ENCODE data around the gene OR13C5. TPM values are rescaled to one million over a fixed set of nuclear protein-coding genes. Genes with fewer than 3 reads are reported as not detected.
A peak's percentile ranks its signal among the peaks of the same experiment; 100 is the strongest.
"Not testable (repeated sequence)": the region's sequence is repeated elsewhere in the genome, so short reads cannot be mapped to it uniquely, and the experiment has no call there.

OR13C5 gene
- total RNA-seq (2016; rRNA removed; fragmentation: Illumina TruSeq; extraction: Trizol): not detected in 2 replicates
- total RNA-seq (2016; cell fraction: cytosol; rRNA removed; fragmentation: Illumina TruSeq; extraction: Trizol; ENCODE audit: low read depth): not detected in 2 replicates
- not detected in 2 replicates for total RNA-seq (2016; cell fraction: insoluble cytoplasmic fraction; rRNA removed; fragmentation: Illumina TruSeq; extraction: Trizol)
- total RNA-seq (2016; cell fraction: membrane; rRNA removed; fragmentation: Illumina TruSeq; extraction: Trizol): not detected in 2 replicates
- total RNA-seq (2016; cell fraction: nucleus; rRNA removed; fragmentation: Illumina TruSeq; extraction: Trizol): not detected in 2 replicates
- not detected in 2 replicates for polyA plus RNA-seq (2011; rRNA removed)
- polyA plus RNA-seq (2011; cell fraction: cytosol; rRNA removed): not detected in 2 replicates
- polyA plus RNA-seq (2011; cell fraction: nucleus; rRNA removed): not detected in 2 replicates
- not detected in 2 replicates for polyA plus RNA-seq (2012)
- not detected in 2 replicates for polyA plus RNA-seq (2016; cell fraction: cytosol; fragmentation: Illumina TruSeq; extraction: Trizol; ENCODE audit: low read depth)
- not detected in 2 replicates for polyA plus RNA-seq (2016; cell fraction: insoluble cytoplasmic fraction; fragmentation: Illumina TruSeq; extraction: Trizol; ENCODE audit: low read depth)
- not detected in 2 replicates for polyA plus RNA-seq (2016; cell fraction: membrane; fragmentation: Illumina TruSeq; extraction: Trizol; ENCODE audit: low read depth)
- not detected in 2 replicates for polyA plus RNA-seq (2016; cell fraction: nucleus; fragmentation: Illumina TruSeq; extraction: Trizol; ENCODE audit: insufficient read depth, low read depth)
- not detected in 2 replicates for polyA minus RNA-seq (2011; rRNA and poly(A)+ RNA removed; ENCODE audit: low replicate concordance)
- polyA minus RNA-seq (2011; cell fraction: cytosol; rRNA and poly(A)+ RNA removed): not detected in 2 replicates
- not detected in 2 replicates for polyA minus RNA-seq (2011; cell fraction: nucleus; rRNA and poly(A)+ RNA removed)
- not detected for Bru-seq, nascent RNA
- not detected for BruChase-seq, experiment 1, labeled RNA remaining after a 6-hour chase
- percentile 11 among the genes with signal in this experiment for BruChase-seq, experiment 2, labeled RNA remaining after a 2-hour chase
- long read RNA-seq, experiment 1: 0 reads
- long read RNA-seq, experiment 2: 0 reads

- ATAC-seq; H3K9ac ChIP-seq (ENCODE audit: insufficient read depth, low read depth, low read length); H2AFZ ChIP-seq (ENCODE audit: low read length); CTCF ChIA-PET (ENCODE audit: low intra/inter-chr PET ratio, low total read pairs); H3K27me3 ChIP-seq (ENCODE audit: control insufficient read depth in 1 of 2, insufficient read depth in 2 of 2, low read length in 2 of 2); H3K27ac ChIP-seq (ENCODE audit: extremely low read length, insufficient read depth, low read length); FAIRE-seq; BruUV-seq (replicated peaks); H4K20me1 ChIP-seq (ENCODE audit: insufficient read depth, low read length); H3K9me3 ChIP-seq (ENCODE audit: low read length); H3K36me3 ChIP-seq (replicated peaks in 1 of 2; ENCODE audit: control insufficient read depth in 1 of 2, insufficient read depth in 2 of 2, low read length in 2 of 2); H3K79me2 ChIP-seq (ENCODE audit: insufficient read depth, low read length); intact Hi-C loops (cut with micrococcal nuclease; ENCODE audit: unreplicated experiment); in situ Hi-C loops (cut with HindIII; ENCODE audit: extremely low pct_ligation_motif_present, low pct_unique_long_range_greater_than_20kb); DNase-seq (ENCODE audit: low spot score); POLR2A ChIA-PET; H3K4me2 ChIP-seq (ENCODE audit: low read depth, low read length); H3K4me3 ChIP-seq (replicated peaks in 1 of 3; ENCODE audit: insufficient read depth in 1 of 3, low read depth in 2 of 3, low read length in 3 of 3); H3K4me1 ChIP-seq (ENCODE audit: insufficient read depth, low read length): not testable (repeated sequence)
These were observed at the start of gene OR13C5 for GRCh38 chr9:104599313-104599712. Gene OR13C5 (minus strand): TSS chr9:104599413. CDS start chr9:104599413, 0 bp downstream.

- ATAC-seq (no peak), FAIRE-seq (no peak), DNase-seq (ENCODE audit: low spot score) (no peak)
- in situ Hi-C loops (cut with HindIII; ENCODE audit: extremely low pct_ligation_motif_present, low pct_unique_long_range_greater_than_20kb): no loop called here
- ChIA-PET POLR2A (no interaction called here), CTCF (ENCODE audit: low intra/inter-chr PET ratio, low total read pairs) (no interaction called here)
- H3K36me3 ChIP-seq (replicated peaks in 1 of 2; ENCODE audit: control insufficient read depth in 1 of 2, insufficient read depth in 2 of 2, low read length in 2 of 2): no peaks in the 10 kb centered on the region
- no peaks in the 10 kb centered on the region for H3K4me1 ChIP-seq (ENCODE audit: insufficient read depth, low read length)
- no peaks in the 10 kb centered on the region for H3K79me2 ChIP-seq (ENCODE audit: insufficient read depth, low read length)
- BruUV-seq (replicated peaks): no TSS peak
- no peak overlapping the region for H3K4me2 ChIP-seq (ENCODE audit: low read depth, low read length)
- H3K4me3 ChIP-seq (replicated peaks in 1 of 3; ENCODE audit: insufficient read depth in 1 of 3, low read depth in 2 of 3, low read length in 3 of 3): no peak overlapping the region
- H3K27ac ChIP-seq (ENCODE audit: extremely low read length, insufficient read depth, low read length): no peak overlapping the region
- intact Hi-C loops (cut with micrococcal nuclease; ENCODE audit: unreplicated experiment): no loop called here
- no peaks in the 10 kb centered on the region; the same call in 1 of the 2 replicates for H3K9me3 ChIP-seq (ENCODE audit: low read length)
- H4K20me1 ChIP-seq (ENCODE audit: insufficient read depth, low read length): no peaks in the 10 kb centered on the region
- H3K9ac ChIP-seq (ENCODE audit: insufficient read depth, low read depth, low read length): no peak overlapping the region
- no peaks in the 10 kb centered on the region for H3K27me3 ChIP-seq (ENCODE audit: control insufficient read depth in 1 of 2, insufficient read depth in 2 of 2, low read length in 2 of 2)
- H2AFZ ChIP-seq (ENCODE audit: low read length): no peak overlapping the region
- TF ChIP-seq ISX (CRISPR knock-in tag; conservative IDR thresholded peaks at IDR 0.05) (no peak), FOSL1 (CRISPR knock-in tag; IDR thresholded peaks at IDR 0.05; ENCODE audit: borderline replicate concordance) (no peak), KLF16 (CRISPR knock-in tag; IDR thresholded peaks at IDR 0.05) (no peak), DNMT1 (CRISPR knock-in tag; IDR thresholded peaks at IDR 0.05) (no peak), RELA (CRISPR knock-in tag; IDR thresholded peaks at IDR 0.05) (no peak), SP5 (CRISPR knock-in tag; IDR thresholded peaks at IDR 0.05; ENCODE audit: borderline replicate concordance, low read depth) (no peak), RBFOX2 (IDR thresholded peaks at IDR 0.05; ENCODE audit: low read depth, low read length) (no peak), FOXP4 (CRISPR knock-in tag; IDR thresholded peaks at IDR 0.05) (no peak), GFI1 (CRISPR knock-in tag; IDR thresholded peaks at IDR 0.05; ENCODE audit: borderline replicate concordance) (no peak), ZNF781 (CRISPR knock-in tag; IDR thresholded peaks at IDR 0.05; ENCODE audit: borderline replicate concordance, not compliant biosample characterization) (no peak), SOX6 (IDR thresholded peaks at IDR 0.05) (no peak), SOX6 (CRISPR knock-in tag; IDR thresholded peaks at IDR 0.05) (no peak), NFRKB (IDR thresholded peaks at IDR 0.05) (no peak)
These were observed 36.2 kb upstream of the OR13C5 start for GRCh38 chr9:104635456-104635855.

All from HepG2 (cell line).